ENCODE measurements around the gene GDPD2.
"Not testable (repeated sequence)": the region's sequence is repeated elsewhere in the genome, so short reads cannot be mapped to it uniquely, and the experiment has no call there.

The GDPD2 gene

GRCh38 chrX:70422851-70423341 is at the start of gene GDPD2:
Gene GDPD2 (plus strand): TSS chrX:70423314. CDS start chrX:70424985, 1,671 bp downstream.
- no peak for DNase-seq

- DNase-seq: no peak
These were observed 36.9 kb upstream of the GDPD2 start for GRCh38 chrX:70386235-70386634.

GRCh38 chrX:70398899-70399298 is 24.2 kb upstream of the GDPD2 start:
- DNase-seq: no peak

GRCh38 chrX:70400181-70400580 is 22.9 kb upstream of the GDPD2 start:
- DNase-seq: not testable (repeated sequence)

GRCh38 chrX:70402721-70403120 is 20.4 kb upstream of the GDPD2 start:
- no peak for DNase-seq

- no peak for DNase-seq
These were observed 18.1 kb upstream of the GDPD2 start for GRCh38 chrX:70405003-70405402.

- no peak for DNase-seq
These were observed 12.2 kb upstream of the GDPD2 start for GRCh38 chrX:70410921-70411320.

- no peak for DNase-seq
These were observed 11.6 kb upstream of the GDPD2 start for GRCh38 chrX:70411475-70411874.

- no peak for DNase-seq
These were observed 1.5 kb upstream of the GDPD2 start for GRCh38 chrX:70421618-70422017.

- DNase-seq: no peak
These were observed 992 bp downstream of the GDPD2 start for GRCh38 chrX:70423936-70424675.

- no peak for DNase-seq
These were observed 1.7 kb downstream of the GDPD2 start for GRCh38 chrX:70424801-70425200.

GRCh38 chrX:70426286-70427278 is 3.5 kb downstream of the GDPD2 start:
- DNase-seq: no peak

- no peak for DNase-seq
These were observed 4.3 kb downstream of the GDPD2 start for GRCh38 chrX:70427365-70427764.

GRCh38 chrX:70429759-70430158 is 6.6 kb downstream of the GDPD2 start:
- no peak for DNase-seq

GRCh38 chrX:70432936-70433847 is 10.1 kb downstream of the GDPD2 start:
- no peak for DNase-seq

- no peak for DNase-seq
These were observed 10.8 kb downstream of the GDPD2 start for GRCh38 chrX:70433848-70434351.

GRCh38 chrX:70434352-70434866 is 11.3 kb downstream of the GDPD2 start:
- DNase-seq: no peak

- DNase-seq: no peak
These were observed 11.9 kb downstream of the GDPD2 start for GRCh38 chrX:70434914-70435586.

- DNase-seq: no peak
These were observed 13.2 kb downstream of the GDPD2 start for GRCh38 chrX:70436343-70436742.

GRCh38 chrX:70437011-70437410 is 13.9 kb downstream of the GDPD2 start:
- no peak for DNase-seq

GRCh38 chrX:70437921-70438665 is 15.0 kb downstream of the GDPD2 start:
- DNase-seq: no peak

Measured in 8988T (cell line).